Bronchial epithelial cell (primary cell): ENCODE data around the gene MRM2. TPM values are rescaled to one million over a fixed set of nuclear protein-coding genes. Genes with fewer than 3 reads are reported as not detected.

Experiments
- DNase-seq: peaks from one replicate; pipeline ENCODE4 v3.0.0-alpha.2; 2010; ENCODE audit warnings: low read depth
- FAIRE-seq: peaks from 2 replicates; lab custom pipeline; 2011; peaks lifted over from hg19 to GRCh38; lab: Jason Lieb, UNC
- H3K27me3 ChIP-seq: 2 replicates; pipeline ENCODE4 v1.5.1; 2011; ENCODE audit warnings: low read length; ENCODE audit not compliant: control insufficient read depth, insufficient read depth
- H3K36me3 ChIP-seq: 2 replicates; pipeline ENCODE4 v1.5.1; 2011; ENCODE audit warnings: low read length; ENCODE audit not compliant: control insufficient read depth, insufficient read depth
- H3K4me3 ChIP-seq: 2 replicates; pipeline ENCODE4 v1.5.1; 2011; ENCODE audit warnings: mild to moderate bottlenecking, low read depth, low read length, control low read depth
- total RNA-seq: library from RNA; depleted of rRNA; stranded (reverse); fragments of >200 nt; gene quantifications from 2 replicates; pipeline ENCODE4 v1.2.1, GENCODE V29; 2014
- TF ChIP-seq, protein P1 (sequence below): IDR thresholded peaks from 2 replicates; pipeline ENCODE4 v1.5.1; 2011; ENCODE audit warnings: mild to moderate bottlenecking, moderate library complexity, low read length, control low read depth, inconsistent platforms; ENCODE audit not compliant: insufficient read depth, severe bottlenecking

MRM2 gene
- total RNA-seq, 1 donor from 2014 or later = 21.1 TPM

DNA sequence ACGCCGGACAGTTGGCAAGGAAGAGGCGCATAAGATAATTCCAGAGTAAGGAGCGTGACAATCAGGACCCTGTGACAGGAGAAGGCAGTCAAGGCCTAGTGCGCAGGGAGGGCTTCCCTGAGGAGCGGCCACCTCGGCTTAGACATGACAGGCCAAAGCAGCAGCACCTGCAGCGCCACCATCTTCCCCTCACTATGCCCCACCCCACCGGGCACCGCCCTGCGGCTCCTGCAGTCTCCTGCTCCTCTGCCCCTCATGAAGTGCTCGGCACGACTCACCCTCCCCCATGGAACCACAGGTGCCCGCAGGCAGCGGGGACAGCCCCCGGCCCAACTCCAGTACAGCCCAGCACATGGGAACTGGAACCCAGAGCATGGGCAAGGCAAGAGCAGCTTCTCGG, 21.1 kb downstream of the MRM2 start:
- H3K27me3 ChIP-seq = no peaks in the 10 kb centered on the region
- H3K4me3 ChIP-seq = no peak overlapping the region
- no peak for DNase-seq
- peaks cover 23% of the 10 kb centered on the region for H3K36me3 ChIP-seq
- TF ChIP-seq, protein P1, sequence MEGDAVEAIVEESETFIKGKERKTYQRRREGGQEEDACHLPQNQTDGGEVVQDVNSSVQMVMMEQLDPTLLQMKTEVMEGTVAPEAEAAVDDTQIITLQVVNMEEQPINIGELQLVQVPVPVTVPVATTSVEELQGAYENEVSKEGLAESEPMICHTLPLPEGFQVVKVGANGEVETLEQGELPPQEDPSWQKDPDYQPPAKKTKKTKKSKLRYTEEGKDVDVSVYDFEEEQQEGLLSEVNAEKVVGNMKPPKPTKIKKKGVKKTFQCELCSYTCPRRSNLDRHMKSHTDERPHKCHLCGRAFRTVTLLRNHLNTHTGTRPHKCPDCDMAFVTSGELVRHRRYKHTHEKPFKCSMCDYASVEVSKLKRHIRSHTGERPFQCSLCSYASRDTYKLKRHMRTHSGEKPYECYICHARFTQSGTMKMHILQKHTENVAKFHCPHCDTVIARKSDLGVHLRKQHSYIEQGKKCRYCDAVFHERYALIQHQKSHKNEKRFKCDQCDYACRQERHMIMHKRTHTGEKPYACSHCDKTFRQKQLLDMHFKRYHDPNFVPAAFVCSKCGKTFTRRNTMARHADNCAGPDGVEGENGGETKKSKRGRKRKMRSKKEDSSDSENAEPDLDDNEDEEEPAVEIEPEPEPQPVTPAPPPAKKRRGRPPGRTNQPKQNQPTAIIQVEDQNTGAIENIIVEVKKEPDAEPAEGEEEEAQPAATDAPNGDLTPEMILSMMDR = no peak
- FAIRE-seq = no peak

DNA sequence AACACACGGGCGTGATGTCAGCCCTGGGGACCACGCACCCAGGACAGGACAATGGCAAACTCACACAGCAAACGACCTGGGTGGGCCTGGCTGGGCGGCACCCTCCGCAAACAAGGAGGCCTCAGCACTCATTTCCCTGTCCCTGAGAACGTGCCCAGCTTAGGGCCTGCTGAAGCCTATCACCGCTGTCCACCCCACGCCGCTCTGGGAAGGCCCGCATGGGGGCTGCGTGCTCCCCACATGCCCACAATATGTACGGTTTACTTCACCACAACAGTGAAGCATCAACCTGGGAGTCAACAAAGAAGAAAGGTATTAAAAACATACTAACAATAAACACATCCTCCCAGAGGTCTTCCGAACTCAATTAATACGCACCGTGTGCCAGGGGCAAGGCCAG, 21.5 kb downstream of the MRM2 start:
- Histone ChIP-seq H3K27me3 (no peaks in the 10 kb centered on the region), H3K4me3 (no peak overlapping the region), H3K36me3 (peaks cover 23% of the 10 kb centered on the region)
- DNase-seq (no peak), FAIRE-seq (no peak)
- TF ChIP-seq, protein P1 = no peak

DNA sequence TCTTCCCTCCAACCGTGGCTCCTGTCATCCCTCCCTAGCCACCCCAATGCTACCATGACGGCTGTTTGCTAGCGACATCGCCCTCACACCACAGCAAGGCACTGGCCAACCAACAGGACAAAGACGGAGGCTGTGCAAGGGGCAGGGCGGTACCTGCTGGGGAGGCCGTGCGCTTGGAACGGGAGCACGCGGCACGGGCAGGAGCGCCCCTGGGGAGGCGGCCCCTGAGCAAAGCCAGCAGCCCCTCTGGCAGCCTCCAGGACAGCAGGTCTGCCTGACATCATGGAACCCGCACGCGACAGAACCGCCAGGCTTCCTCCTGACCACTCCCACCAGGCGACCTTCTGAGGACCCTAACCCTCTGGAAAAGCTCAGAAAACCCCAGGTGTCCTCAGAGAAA, 22.0 kb downstream of the MRM2 start:
- H3K4me3 ChIP-seq = no peak overlapping the region
- TF ChIP-seq, protein P1 = no peak
- H3K36me3 ChIP-seq = peaks cover 24% of the 10 kb centered on the region
- H3K27me3 ChIP-seq = no peaks in the 10 kb centered on the region
- FAIRE-seq (no peak), DNase-seq (no peak)

DNA sequence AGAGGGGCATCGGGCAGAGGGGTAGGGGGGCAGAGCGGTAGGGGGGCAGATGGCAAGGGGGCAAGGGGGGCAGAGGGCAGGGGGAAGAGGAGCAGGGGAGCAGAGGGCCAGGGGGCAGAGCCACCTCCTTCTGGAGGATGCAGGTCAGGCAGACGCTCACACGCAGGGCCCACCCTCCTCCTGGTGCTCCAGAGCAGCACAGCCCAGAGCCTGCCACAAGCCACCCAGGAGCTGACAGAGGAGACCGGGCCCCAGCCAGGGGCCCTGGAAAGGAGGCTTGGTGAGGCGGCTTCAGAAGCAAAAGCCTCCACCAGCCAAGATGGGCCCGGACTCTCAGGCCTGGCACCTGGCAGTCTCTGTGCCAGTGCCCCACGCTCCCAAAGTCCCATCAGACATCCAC, 22.4 kb downstream of the MRM2 start:
- Histone ChIP-seq H3K36me3 (peaks cover 24% of the 10 kb centered on the region), H3K4me3 (no peak overlapping the region), H3K27me3 (no peaks in the 10 kb centered on the region)
- FAIRE-seq (no peak), DNase-seq (no peak)
- TF ChIP-seq, protein P1 = no peak

DNA sequence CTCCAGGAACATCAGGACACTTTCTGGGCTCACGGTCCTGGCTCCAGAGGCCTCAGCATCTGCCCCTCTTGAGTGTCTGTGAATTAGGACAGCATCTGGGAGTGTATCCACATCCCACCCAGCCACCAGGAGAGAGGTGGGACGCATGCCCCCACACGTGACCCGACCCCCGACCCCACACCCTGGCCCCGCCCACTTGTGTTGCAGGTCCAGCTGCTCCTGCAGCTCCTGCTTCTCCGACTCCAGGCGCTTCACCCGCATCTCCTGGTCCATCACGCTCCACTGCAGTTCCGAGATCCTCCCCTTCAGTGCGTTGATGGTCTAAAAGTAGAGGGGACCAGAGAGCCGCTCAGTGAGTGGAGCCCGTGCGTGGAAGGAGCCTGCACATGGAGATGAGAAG, 22.9 kb downstream of the MRM2 start:
- Histone ChIP-seq H3K4me3 (no peak overlapping the region), H3K36me3 (peaks cover 26% of the 10 kb centered on the region), H3K27me3 (no peaks in the 10 kb centered on the region)
- TF ChIP-seq, protein P1 = no peak
- FAIRE-seq = no peak
- DNase-seq = no peak

DNA sequence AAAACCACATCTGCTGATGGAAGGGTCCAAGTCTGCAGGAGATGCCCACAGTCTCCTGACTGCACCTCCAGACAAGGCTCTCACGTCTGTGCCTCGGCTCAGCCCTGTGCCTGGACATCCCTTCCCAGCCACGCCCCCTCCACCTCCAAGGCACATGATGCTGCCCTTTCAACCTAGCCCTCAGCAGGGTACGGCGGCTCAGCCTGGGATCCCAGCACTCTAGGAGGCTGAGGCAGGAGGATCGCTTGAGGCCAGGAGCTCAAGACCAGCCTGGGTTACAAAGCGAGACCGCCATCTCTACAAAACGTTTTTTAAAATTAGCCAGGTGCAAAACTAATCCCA, 23.6 kb downstream of the MRM2 start:
- DNase-seq (no peak), FAIRE-seq (no peak)
- H3K36me3 ChIP-seq = peaks cover 29% of the 10 kb centered on the region
- H3K27me3 ChIP-seq = no peaks in the 10 kb centered on the region
- TF ChIP-seq, protein P1 = no peak
- no peak overlapping the region for H3K4me3 ChIP-seq
